Fibroblast of lung (primary cell): Measurements from ENCODE around the gene CYSTM1. TPM values are rescaled to one million over a fixed set of nuclear protein-coding genes. Genes with fewer than 3 reads are reported as not detected.

ENCODE experiments used
- DNase-seq, 2 donors: peaks; one replicate each; pipeline versions ENCODE4 v3.0.0 to v3.0.0-alpha.2; 2010; ENCODE audit warnings: low read depth in 2 of 2
- H2AFZ ChIP-seq: 2 replicates; pipeline ENCODE4 v1.5.1; 2012; ENCODE audit warnings: low read length, control low read depth, inconsistent platforms
- H3K27ac ChIP-seq: 2 replicates; pipeline ENCODE4 v1.5.1; 2011; ENCODE audit warnings: low read length, control low read depth; ENCODE audit not compliant: insufficient read depth
- H3K27me3 ChIP-seq: 2 replicates; pipeline ENCODE4 v1.5.1; 2011; ENCODE audit warnings: mild to moderate bottlenecking, low read length; ENCODE audit not compliant: control insufficient read depth, insufficient read depth
- H3K36me3 ChIP-seq: 2 replicates; pipeline ENCODE4 v1.5.1; 2011; ENCODE audit warnings: low read length; ENCODE audit not compliant: control insufficient read depth, insufficient read depth
- H3K4me1 ChIP-seq: 2 replicates; pipeline ENCODE4 v1.5.1; 2011; ENCODE audit warnings: low read length; ENCODE audit not compliant: control insufficient read depth, insufficient read depth; ENCODE audit errors: extremely low read depth
- H3K4me2 ChIP-seq: 2 replicates; pipeline ENCODE4 v1.5.1; 2011; ENCODE audit warnings: low read length, control low read depth; ENCODE audit not compliant: insufficient read depth; ENCODE audit errors: extremely low read depth
- H3K4me3 ChIP-seq, 4 experiments: fragments of 200-600 bp in 1 of 4; sonication (generic) in 1 of 4; replicated peaks in 1 of 4; 2 replicates each; pipeline ENCODE4 v1.5.1; 2011 to 2016; ENCODE audit warnings: low read length in 4 of 4, low read depth in 3 of 4, mild to moderate bottlenecking in 3 of 4, control low read depth in 2 of 4, inconsistent platforms in 1 of 4, mixed read lengths in 1 of 4; ENCODE audit not compliant: insufficient read depth in 1 of 4; ENCODE audit errors: control extremely low read depth in 1 of 4
- H3K79me2 ChIP-seq: 2 replicates; pipeline ENCODE4 v1.5.1; 2012; ENCODE audit warnings: mild to moderate bottlenecking, low read length, inconsistent platforms; ENCODE audit not compliant: control insufficient read depth, insufficient read depth
- H3K9ac ChIP-seq: 2 replicates; pipeline ENCODE4 v1.5.1; 2011; ENCODE audit warnings: mild to moderate bottlenecking, low read length, control low read depth; ENCODE audit not compliant: insufficient read depth
- H3K9me3 ChIP-seq: 2 replicates; pipeline ENCODE4 v1.5.1; 2012; ENCODE audit warnings: low read depth, low read length; ENCODE audit not compliant: control insufficient read depth, insufficient read depth
- H4K20me1 ChIP-seq: 2 replicates; pipeline ENCODE4 v1.5.1; 2011; ENCODE audit warnings: low read length; ENCODE audit not compliant: control insufficient read depth, insufficient read depth; ENCODE audit errors: extremely low read depth
- EZH2 ChIP-seq: IDR thresholded peaks from 2 replicates; pipeline ENCODE4 v1.5.1; 2012; ENCODE audit warnings: low read length, control low read depth, mild to moderate bottlenecking; ENCODE audit errors: missing control alignments
- polyA plus RNA-seq, 2 donors: library from polyadenylated mRNA; depleted of rRNA in 1 of 2; stranded (reverse) in 1 of 2; unstranded in 1 of 2; fragments of >200 nt; gene quantifications; 2 replicates each; pipeline ENCODE4 v1.2.1, GENCODE V29; 2011 to 2012; ENCODE audit warnings: missing spikeins in 1 of 2
- total RNA-seq: library from RNA; depleted of rRNA; stranded (reverse); fragments of >200 nt; gene quantifications from 2 replicates; pipeline ENCODE4 v1.2.1, GENCODE V29; 2014
- TF ChIP-seq, protein P1 (sequence below), 2 donors: IDR thresholded peaks in 1 of 2; conservative IDR thresholded peaks in 1 of 2; 1 replicate in 1 of 2; 2 replicates in 1 of 2; pipeline ENCODE4 v1.5.1; 2011 to 2012; ENCODE audit warnings: low read length in 2 of 2, control low read depth in 1 of 2, inconsistent platforms in 1 of 2, low read depth in 1 of 2, mild to moderate bottlenecking in 1 of 2

The CYSTM1 gene
- total and polyA plus RNA-seq, 2 donors (not counting 1 experiment from before 2014, with no cell fraction given) = 24.3 to 35.8 TPM

DNA sequence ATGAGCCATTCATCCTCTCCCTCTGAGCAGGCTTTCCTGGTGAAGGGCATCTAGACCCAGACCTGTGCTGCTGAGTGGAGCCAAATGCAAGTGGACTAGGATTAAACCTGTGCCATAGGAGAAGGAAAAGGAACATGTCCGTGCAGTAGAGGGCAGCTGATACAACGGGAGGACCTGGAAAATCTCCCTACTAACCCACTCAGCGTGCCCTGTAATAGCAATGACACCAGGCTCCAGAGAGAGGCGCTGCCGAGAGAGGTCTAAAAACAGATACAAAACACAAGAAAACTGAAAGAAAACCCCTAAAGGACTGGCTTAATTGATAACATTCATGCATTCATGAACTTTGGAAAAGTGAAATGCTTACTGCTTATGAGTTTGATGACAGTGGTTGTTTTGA, 67.1 kb downstream of the CYSTM1 start:
- TF ChIP-seq, protein P1, sequence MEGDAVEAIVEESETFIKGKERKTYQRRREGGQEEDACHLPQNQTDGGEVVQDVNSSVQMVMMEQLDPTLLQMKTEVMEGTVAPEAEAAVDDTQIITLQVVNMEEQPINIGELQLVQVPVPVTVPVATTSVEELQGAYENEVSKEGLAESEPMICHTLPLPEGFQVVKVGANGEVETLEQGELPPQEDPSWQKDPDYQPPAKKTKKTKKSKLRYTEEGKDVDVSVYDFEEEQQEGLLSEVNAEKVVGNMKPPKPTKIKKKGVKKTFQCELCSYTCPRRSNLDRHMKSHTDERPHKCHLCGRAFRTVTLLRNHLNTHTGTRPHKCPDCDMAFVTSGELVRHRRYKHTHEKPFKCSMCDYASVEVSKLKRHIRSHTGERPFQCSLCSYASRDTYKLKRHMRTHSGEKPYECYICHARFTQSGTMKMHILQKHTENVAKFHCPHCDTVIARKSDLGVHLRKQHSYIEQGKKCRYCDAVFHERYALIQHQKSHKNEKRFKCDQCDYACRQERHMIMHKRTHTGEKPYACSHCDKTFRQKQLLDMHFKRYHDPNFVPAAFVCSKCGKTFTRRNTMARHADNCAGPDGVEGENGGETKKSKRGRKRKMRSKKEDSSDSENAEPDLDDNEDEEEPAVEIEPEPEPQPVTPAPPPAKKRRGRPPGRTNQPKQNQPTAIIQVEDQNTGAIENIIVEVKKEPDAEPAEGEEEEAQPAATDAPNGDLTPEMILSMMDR (conservative IDR thresholded peaks at IDR 0.05 in 1 of 2, IDR thresholded peaks at IDR 0.05 in 1 of 2; ENCODE audit: low read depth in 1 of 2, low read length in 2 of 2) = no peak
- TF ChIP-seq EZH2 = no peak
- Histone ChIP-seq H4K20me1 (no peaks in the 10 kb centered on the region), H3K27ac (peak overlapping the region; percentile 20), H3K4me2 (no peak overlapping the region), H3K36me3 (no peaks in the 10 kb centered on the region), H3K4me3 (no peak overlapping the region), H3K27me3 (no peaks in the 10 kb centered on the region), H3K9ac (no peak overlapping the region), H2AFZ (no peak overlapping the region), H3K79me2 (peaks cover 2% of the 10 kb centered on the region), H3K9me3 (no peaks in the 10 kb centered on the region), H3K4me1 (peaks cover 35% of the 10 kb centered on the region)
- no peak for DNase-seq

- Histone ChIP-seq H4K20me1 (no peaks in the 10 kb centered on the region), H3K27me3 (no peaks in the 10 kb centered on the region), H2AFZ (no peak overlapping the region), H3K9ac (no peak overlapping the region), H3K4me3 (no peak overlapping the region), H3K79me2 (peaks cover 2% of the 10 kb centered on the region), H3K4me1 (peaks cover 35% of the 10 kb centered on the region), H3K9me3 (no peaks in the 10 kb centered on the region), H3K27ac (no peak overlapping the region), H3K4me2 (no peak overlapping the region), H3K36me3 (no peaks in the 10 kb centered on the region)
- TF ChIP-seq, protein P1 (conservative IDR thresholded peaks at IDR 0.05 in 1 of 2, IDR thresholded peaks at IDR 0.05 in 1 of 2; ENCODE audit: low read depth in 1 of 2, low read length in 2 of 2) = no peak
- TF ChIP-seq EZH2 = no peak
- DNase-seq = no peak
Observed at GRCh38 chr5:140242890-140243585, 68.0 kb downstream of the CYSTM1 start.

DNA sequence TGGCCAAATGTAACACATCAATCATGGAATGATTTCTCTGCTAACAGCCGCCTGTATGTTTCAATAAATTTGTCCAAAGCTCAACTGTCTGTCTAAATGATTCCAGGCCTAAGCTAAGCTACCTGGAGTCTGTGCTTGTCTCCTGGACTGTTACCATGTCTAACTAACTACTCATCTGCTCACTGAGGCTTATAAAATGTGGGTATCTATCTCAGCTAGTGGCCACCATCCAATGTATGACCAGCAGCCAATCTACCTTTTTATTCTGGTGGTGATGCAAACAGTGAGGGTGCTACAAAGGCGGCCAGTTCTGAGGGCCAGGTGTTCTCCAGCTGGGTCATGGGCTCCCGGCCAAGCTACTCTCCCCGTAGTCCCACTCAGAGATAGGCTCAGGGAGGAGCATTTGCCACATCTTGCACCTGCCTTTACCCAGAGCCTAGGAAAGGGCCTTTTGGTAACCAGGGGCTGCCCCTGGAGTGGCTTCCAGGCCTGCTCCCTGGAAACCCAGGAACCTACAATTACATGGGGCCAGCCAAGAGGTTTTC, 68.8 kb downstream of the CYSTM1 start:
- Histone ChIP-seq H3K4me1 (peaks cover 35% of the 10 kb centered on the region), H3K9ac (no peak overlapping the region), H3K36me3 (no peaks in the 10 kb centered on the region), H2AFZ (no peak overlapping the region), H3K79me2 (peaks cover 4% of the 10 kb centered on the region), H3K4me2 (no peak overlapping the region), H4K20me1 (no peaks in the 10 kb centered on the region), H3K27ac (no peak overlapping the region), H3K9me3 (no peaks in the 10 kb centered on the region), H3K4me3 (no peak overlapping the region), H3K27me3 (no peaks in the 10 kb centered on the region)
- TF ChIP-seq, protein P1 (conservative IDR thresholded peaks at IDR 0.05 in 1 of 2, IDR thresholded peaks at IDR 0.05 in 1 of 2; ENCODE audit: low read depth in 1 of 2, low read length in 2 of 2) = no peak
- no peak for TF ChIP-seq EZH2
- no peak for DNase-seq
